GM12801 (cell line): Measurements from ENCODE around the gene MRPL14.

Experiments
- CTCF ChIP-seq: IDR thresholded peaks from one replicate; pipeline ENCODE4 v1.5.1; 2011; ENCODE audit warnings: control low read depth; ENCODE audit not compliant: insufficient read length; ENCODE audit errors: extremely low read depth

The MRPL14 gene

DNA sequence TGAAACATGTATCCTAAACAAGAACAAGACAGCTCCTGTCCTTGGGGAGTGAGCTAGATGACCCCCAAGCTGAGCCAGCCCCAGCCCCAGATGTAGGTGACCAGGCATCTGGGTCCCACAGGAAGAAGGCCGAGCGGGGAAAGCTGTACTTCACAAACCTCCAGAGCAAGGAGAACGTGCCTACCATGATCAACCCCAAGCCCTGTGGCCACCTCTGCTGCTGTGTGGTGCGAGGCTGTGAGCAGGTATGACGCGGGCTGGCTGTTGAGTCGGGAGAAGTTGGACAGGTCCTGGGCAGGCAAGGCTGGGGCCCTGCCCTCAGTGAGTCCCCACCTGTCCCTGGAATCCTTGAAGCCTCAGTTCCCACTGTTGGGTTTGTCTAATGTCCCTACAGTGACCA is 20.0 kb upstream of the MRPL14 start:
- no peak for TF ChIP-seq CTCF

DNA sequence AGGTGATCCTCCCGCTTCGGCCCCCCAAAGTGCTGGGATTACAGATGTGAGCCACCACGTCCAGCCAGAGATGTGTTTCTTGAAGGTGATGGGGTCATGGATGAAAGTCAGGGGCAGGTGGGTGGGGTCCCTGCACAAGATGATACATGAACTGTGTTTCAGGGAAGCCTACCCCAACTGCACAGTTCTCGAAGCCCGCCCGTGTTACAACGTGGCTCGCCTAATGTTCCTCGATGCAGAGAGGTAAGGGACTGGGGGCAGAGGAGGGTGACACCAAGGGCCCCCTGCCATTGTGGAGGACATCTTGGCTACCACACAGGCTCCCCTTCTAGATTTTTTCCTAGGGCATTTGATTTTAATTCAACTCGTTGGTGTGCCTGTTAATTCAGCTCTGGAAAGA is 19.4 kb upstream of the MRPL14 start:
- TF ChIP-seq CTCF = no peak

DNA sequence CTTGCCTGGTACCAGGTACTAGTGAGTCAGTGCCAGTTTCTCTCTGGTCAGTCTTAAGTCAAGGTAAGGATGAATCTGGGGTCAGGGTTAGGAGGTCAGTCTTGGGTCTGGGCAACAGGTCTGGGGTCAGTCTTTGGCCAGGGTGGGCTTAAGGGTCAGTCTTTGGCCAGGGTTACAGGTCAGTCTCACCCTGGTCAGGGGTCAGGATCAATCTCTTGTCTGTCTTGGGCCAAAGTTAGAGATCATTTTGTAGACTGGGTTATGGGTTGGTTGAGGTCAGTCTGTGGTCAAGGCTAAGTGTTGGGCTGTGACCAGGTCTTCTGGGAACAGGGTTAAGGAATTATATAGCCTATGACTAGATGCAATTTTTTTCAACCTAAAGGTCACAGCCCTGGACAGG is 18.6 kb upstream of the MRPL14 start:
- no peak for TF ChIP-seq CTCF

DNA sequence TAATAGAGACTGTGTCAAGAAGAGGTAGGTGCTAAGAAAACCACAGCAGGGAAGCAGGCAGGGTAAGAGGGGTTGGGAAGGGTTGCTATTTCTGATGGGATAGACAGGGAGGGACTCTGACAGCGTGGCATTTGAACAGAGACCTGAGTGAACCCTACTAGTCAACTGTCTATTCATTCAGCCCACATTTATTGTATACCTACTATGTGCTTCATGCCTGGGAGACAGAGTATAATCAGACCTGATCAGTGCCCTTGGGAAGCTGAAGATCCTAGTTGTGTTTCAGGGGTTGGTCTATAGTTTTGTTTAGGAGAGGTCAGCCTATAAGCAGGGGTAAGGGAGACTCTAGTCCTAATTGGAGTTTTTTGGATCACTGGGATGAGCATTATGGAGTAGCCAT is 16.5 kb upstream of the MRPL14 start:
- TF ChIP-seq CTCF = no peak

GRCh38 chr6:44142835-44143234 is 15.6 kb upstream of the MRPL14 start:
- TF ChIP-seq CTCF = no peak

GRCh38 chr6:44139351-44139743 is 12.1 kb upstream of the MRPL14 start:
- TF ChIP-seq CTCF = no peak

DNA sequence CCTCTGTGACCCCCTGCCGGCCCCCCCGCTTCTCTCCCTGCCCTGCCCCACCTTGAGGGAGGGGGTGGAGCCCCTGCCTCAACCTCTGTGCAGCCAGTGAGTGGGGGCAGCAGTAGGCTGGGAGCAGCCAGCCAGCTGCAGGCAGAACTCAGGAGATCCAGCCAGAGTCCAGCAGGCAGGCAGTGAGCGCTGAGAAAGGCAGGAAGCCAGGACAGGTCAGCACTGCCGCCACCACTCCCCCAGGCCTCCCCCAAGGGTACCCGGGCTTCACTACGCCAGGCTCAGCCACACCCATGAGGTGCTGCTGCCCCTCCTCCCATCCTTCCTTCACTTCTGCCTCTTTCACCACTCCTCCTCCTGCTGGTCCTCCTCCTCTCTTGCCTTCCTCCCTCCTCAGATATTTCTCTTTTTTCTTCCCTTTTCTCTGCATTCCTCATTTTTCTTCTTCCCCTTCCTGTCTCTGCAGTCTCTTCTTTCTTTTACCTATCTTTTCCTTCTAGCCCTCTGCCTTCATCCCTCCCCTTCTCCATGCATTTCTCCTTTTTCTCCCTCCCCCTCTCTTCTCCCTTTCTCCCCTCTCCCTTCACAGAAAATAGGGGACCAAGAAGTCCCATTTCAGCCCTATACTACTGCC is 11.6 kb upstream of the MRPL14 start:
- TF ChIP-seq CTCF = no peak
